ENCODE results near the gene MORN2.

Gene MORN2

DNA sequence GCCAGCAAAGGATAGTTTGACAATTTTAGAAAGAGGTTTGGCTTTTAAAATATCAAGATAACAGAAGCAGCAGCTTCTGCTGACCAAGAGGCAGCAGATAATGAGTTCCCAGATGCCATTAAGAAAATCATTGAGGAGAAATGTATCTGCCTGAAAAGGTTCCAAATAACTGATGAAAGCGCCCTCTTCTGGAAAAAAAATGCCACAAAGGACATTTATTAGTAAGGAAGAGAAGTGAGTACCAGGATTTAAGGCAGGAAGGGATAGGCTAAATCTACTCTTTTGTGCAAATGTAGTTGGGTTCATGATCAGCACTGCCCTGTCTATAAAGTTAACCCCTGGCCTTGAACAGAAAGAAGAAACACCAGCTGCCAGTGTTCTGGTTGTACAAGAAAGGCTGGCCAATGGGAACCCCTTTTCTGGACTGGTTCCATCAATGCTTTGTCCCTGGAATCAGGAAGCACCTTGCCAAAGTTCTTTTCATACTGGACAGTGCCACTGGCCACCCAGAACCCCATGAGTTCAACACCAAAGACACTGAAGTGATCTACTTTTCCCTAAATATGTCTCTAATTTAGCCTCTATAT, 40.7 kb upstream of the MORN2 start:
- no peak overlapping the region for H3K4me2 ChIP-seq (ENCODE audit: low read length)
- H3K9ac ChIP-seq (ENCODE audit: low read length) = no peak overlapping the region
- H4K5ac ChIP-seq (ENCODE audit: low read length) = no peak overlapping the region
- WGBS (ENCODE audit: extremely low coverage, insufficient coverage, low lambda C conversion rate) = no CpG with 5 or more reads among the region's 1 CpG
- no peaks in the 10 kb centered on the region for H3K4me1 ChIP-seq (ENCODE audit: control insufficient read depth, low read depth, low read length)
- H3K79me2 ChIP-seq (ENCODE audit: control insufficient read depth, insufficient read depth, low read length) = no peaks in the 10 kb centered on the region
- no peak overlapping the region for H2BK15ac ChIP-seq (replicated peaks; ENCODE audit: low read depth)
- no peak overlapping the region for H2BK120ac ChIP-seq (ENCODE audit: low read depth, low read length)
- DNase-seq = peak; percentile 48
- H3K36me3 ChIP-seq (ENCODE audit: control insufficient read depth, insufficient read depth, low read length) = peaks cover 1% of the 10 kb centered on the region
- H3K4ac ChIP-seq (ENCODE audit: low read depth, low read length) = no peak overlapping the region
- H3K27me3 ChIP-seq (ENCODE audit: insufficient read depth, low read length, poor library complexity) = no peaks in the 10 kb centered on the region
- no peak overlapping the region for H3K18ac ChIP-seq (ENCODE audit: low read length)
- no peak overlapping the region for H3K27ac ChIP-seq (ENCODE audit: low read depth, low read length)
- H4K8ac ChIP-seq (ENCODE audit: low read depth, low read length) = no peak overlapping the region
- no peak overlapping the region for H3K56ac ChIP-seq (ENCODE audit: low read length)
- H3K4me3 ChIP-seq (ENCODE audit: low read length) = no peak overlapping the region
- no peak overlapping the region for H2AK5ac ChIP-seq (ENCODE audit: low read length)
- H3K23ac ChIP-seq (ENCODE audit: low read length) = no peak overlapping the region
- no peaks in the 10 kb centered on the region for H3K79me1 ChIP-seq (ENCODE audit: low read length)
- no peak overlapping the region for H2BK5ac ChIP-seq (ENCODE audit: low read length)

DNA sequence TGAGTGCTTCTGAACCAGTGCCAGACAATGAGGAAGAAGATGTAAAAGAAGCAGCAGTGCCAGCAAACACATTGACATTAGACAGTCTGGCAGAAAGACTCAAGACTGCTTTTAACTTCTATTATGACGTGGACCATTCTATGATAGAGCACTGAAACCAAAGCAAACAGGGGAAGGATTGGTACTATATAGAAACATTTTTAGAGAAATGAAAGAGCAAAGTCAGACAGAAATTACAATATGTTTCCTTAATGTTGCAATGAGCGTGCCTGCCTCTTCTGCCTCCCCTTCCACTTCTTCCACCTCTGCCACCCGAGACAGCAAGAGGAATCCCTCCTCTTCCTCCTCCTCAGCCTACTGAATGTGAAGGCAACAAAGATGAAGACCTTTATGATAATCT, 39.8 kb upstream of the MORN2 start:
- H2BK5ac ChIP-seq (ENCODE audit: low read length) = no peak overlapping the region
- H2BK15ac ChIP-seq (replicated peaks; ENCODE audit: low read depth) = no peak overlapping the region
- H3K4me2 ChIP-seq (ENCODE audit: low read length) = no peak overlapping the region
- no peak overlapping the region for H3K23ac ChIP-seq (ENCODE audit: low read length)
- H3K18ac ChIP-seq (ENCODE audit: low read length) = no peak overlapping the region
- no peak overlapping the region for H2AK5ac ChIP-seq (ENCODE audit: low read length)
- no peaks in the 10 kb centered on the region for H3K27me3 ChIP-seq (ENCODE audit: insufficient read depth, low read length, poor library complexity)
- no CpG with 5 or more reads among the region's 3 CpGs for WGBS (ENCODE audit: extremely low coverage, insufficient coverage, low lambda C conversion rate)
- H3K4me1 ChIP-seq (ENCODE audit: control insufficient read depth, low read depth, low read length) = no peaks in the 10 kb centered on the region
- H3K36me3 ChIP-seq (ENCODE audit: control insufficient read depth, insufficient read depth, low read length) = peaks cover 1% of the 10 kb centered on the region
- no peak overlapping the region for H3K27ac ChIP-seq (ENCODE audit: low read depth, low read length)
- H3K4ac ChIP-seq (ENCODE audit: low read depth, low read length) = no peak overlapping the region
- no peak overlapping the region for H2BK120ac ChIP-seq (ENCODE audit: low read depth, low read length)
- H4K5ac ChIP-seq (ENCODE audit: low read length) = no peak overlapping the region
- no peak for DNase-seq
- no peak overlapping the region for H3K56ac ChIP-seq (ENCODE audit: low read length)
- H3K79me1 ChIP-seq (ENCODE audit: low read length) = no peaks in the 10 kb centered on the region
- H3K9ac ChIP-seq (ENCODE audit: low read length) = no peak overlapping the region
- no peak overlapping the region for H4K8ac ChIP-seq (ENCODE audit: low read depth, low read length)
- no peak overlapping the region for H3K4me3 ChIP-seq (ENCODE audit: low read length)
- H3K79me2 ChIP-seq (ENCODE audit: control insufficient read depth, insufficient read depth, low read length) = no peaks in the 10 kb centered on the region

DNA sequence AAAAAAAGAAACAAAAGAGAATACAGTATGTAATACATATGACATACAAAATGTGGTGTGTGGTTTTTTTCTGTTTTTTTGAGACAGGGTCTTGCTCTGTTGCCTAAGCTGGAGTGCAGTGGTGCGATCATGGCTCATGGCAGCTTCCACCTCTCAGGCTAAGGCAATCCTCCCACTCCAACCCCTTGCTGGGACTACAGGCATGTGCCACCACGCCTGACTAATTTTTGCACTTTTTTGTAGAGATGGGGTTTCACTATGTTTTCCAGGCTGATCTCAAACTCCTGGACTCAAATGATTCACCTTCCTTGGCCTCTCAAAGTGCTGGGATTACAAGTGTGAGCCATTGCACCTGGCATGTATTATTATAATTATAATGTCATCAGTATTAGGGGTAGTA, 39.0 kb upstream of the MORN2 start:
- Histone ChIP-seq H3K23ac (ENCODE audit: low read length) (no peak overlapping the region), H3K4ac (ENCODE audit: low read depth, low read length) (no peak overlapping the region), H2BK5ac (ENCODE audit: low read length) (no peak overlapping the region), H2BK15ac (replicated peaks; ENCODE audit: low read depth) (no peak overlapping the region), H2BK120ac (ENCODE audit: low read depth, low read length) (no peak overlapping the region), H3K27ac (ENCODE audit: low read depth, low read length) (no peak overlapping the region), H3K4me3 (ENCODE audit: low read length) (no peak overlapping the region), H3K18ac (ENCODE audit: low read length) (no peak overlapping the region), H3K36me3 (ENCODE audit: control insufficient read depth, insufficient read depth, low read length) (peaks cover 1% of the 10 kb centered on the region), H3K79me1 (ENCODE audit: low read length) (no peaks in the 10 kb centered on the region), H4K5ac (ENCODE audit: low read length) (no peak overlapping the region), H3K9ac (ENCODE audit: low read length) (no peak overlapping the region), H2AK5ac (ENCODE audit: low read length) (no peak overlapping the region), H3K79me2 (ENCODE audit: control insufficient read depth, insufficient read depth, low read length) (no peaks in the 10 kb centered on the region), H3K4me1 (ENCODE audit: control insufficient read depth, low read depth, low read length) (no peaks in the 10 kb centered on the region), H3K56ac (ENCODE audit: low read length) (no peak overlapping the region), H3K4me2 (ENCODE audit: low read length) (no peak overlapping the region), H4K8ac (ENCODE audit: low read depth, low read length) (no peak overlapping the region), H3K27me3 (ENCODE audit: insufficient read depth, low read length, poor library complexity) (no peaks in the 10 kb centered on the region)
- DNase-seq = no peak
- no CpG with 5 or more reads among the region's 2 CpGs for WGBS (ENCODE audit: extremely low coverage, insufficient coverage, low lambda C conversion rate)

DNA sequence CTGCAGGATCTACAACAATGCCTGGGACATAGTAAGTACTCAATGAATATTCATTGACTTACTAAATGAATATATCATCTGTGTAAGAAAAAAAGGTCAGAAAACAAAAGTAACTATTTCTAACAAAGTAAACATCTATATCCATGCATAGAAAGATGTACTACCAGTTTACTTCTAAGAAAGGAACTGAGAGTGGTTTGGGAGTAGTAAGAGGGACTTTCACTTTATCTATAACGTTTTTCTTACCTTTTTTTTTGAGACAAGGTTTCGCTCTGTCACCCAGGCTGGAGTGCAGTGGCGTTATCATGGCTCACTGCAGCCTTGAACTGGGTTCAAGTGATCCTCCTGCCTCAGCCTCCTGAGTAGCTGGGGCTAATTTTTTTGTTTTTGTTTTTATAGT, 25.7 kb upstream of the MORN2 start:
- H3K4me3 ChIP-seq (ENCODE audit: low read length) = no peak overlapping the region
- H4K8ac ChIP-seq (ENCODE audit: low read depth, low read length) = no peak overlapping the region
- H2BK5ac ChIP-seq (ENCODE audit: low read length) = no peak overlapping the region
- no peak overlapping the region for H3K27ac ChIP-seq (ENCODE audit: low read depth, low read length)
- no peak overlapping the region for H4K5ac ChIP-seq (ENCODE audit: low read length)
- H3K4me1 ChIP-seq (ENCODE audit: control insufficient read depth, low read depth, low read length) = no peaks in the 10 kb centered on the region
- no peak overlapping the region for H2AK5ac ChIP-seq (ENCODE audit: low read length)
- WGBS (ENCODE audit: extremely low coverage, insufficient coverage, low lambda C conversion rate) = no CpG with 5 or more reads among the region's 3 CpGs
- no peaks in the 10 kb centered on the region for H3K79me1 ChIP-seq (ENCODE audit: low read length)
- H3K9ac ChIP-seq (ENCODE audit: low read length) = no peak overlapping the region
- no peak overlapping the region for H2BK120ac ChIP-seq (ENCODE audit: low read depth, low read length)
- no peak overlapping the region for H3K4ac ChIP-seq (ENCODE audit: low read depth, low read length)
- no peak overlapping the region for H3K56ac ChIP-seq (ENCODE audit: low read length)
- H3K23ac ChIP-seq (ENCODE audit: low read length) = no peak overlapping the region
- no peak overlapping the region for H2BK15ac ChIP-seq (replicated peaks; ENCODE audit: low read depth)
- H3K4me2 ChIP-seq (ENCODE audit: low read length) = no peak overlapping the region
- H3K27me3 ChIP-seq (ENCODE audit: insufficient read depth, low read length, poor library complexity) = no peaks in the 10 kb centered on the region
- no peak overlapping the region for H3K18ac ChIP-seq (ENCODE audit: low read length)
- DNase-seq = no peak
- H3K79me2 ChIP-seq (ENCODE audit: control insufficient read depth, insufficient read depth, low read length) = no peaks in the 10 kb centered on the region
- H3K36me3 ChIP-seq (ENCODE audit: control insufficient read depth, insufficient read depth, low read length) = no peaks in the 10 kb centered on the region

DNA sequence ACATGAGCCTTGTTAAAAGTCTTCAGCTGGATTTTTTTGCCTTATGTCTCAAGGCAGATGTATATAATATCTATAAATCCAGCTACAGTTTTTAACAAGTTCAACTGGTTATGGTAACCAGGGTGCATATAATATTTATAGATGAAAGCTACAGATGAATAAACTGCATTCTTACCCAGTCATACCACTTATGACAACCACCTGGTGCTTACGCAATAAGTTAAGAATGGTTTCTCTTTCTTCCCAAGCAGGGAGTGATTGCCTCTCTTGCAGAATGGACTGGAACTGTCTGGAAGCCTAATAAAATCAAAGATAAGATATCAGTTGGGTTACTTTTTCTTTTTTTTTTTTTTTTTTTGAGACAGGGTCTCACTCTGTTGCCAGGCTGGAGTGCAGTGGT, 19.6 kb upstream of the MORN2 start:
- WGBS (ENCODE audit: extremely low coverage, insufficient coverage, low lambda C conversion rate) = no CpG with 5 or more reads among the region's 1 CpG

DNA sequence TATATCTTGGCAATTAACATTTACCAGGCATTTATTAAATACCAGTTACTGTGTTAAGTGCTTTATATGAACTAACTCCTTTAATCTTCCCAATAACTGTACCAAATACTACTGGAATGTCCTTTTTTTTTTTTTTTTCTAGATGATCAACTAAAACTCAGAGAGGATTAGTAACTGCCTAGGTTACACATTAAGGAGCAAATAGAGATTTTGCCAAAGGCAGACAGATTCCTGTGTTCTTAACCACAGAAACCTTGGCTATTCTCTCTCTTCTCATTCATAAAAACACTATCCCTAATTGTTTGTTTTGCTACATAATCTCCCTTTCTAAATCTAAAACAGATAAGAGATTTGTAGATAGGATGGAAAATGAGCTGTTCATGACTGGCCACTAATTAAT, 13.3 kb upstream of the MORN2 start:
- H4K5ac ChIP-seq (ENCODE audit: low read length) = no peak overlapping the region
- H3K27me3 ChIP-seq (ENCODE audit: insufficient read depth, low read length, poor library complexity) = no peaks in the 10 kb centered on the region
- no peak for DNase-seq
- H2BK15ac ChIP-seq (replicated peaks; ENCODE audit: low read depth) = no peak overlapping the region
- H3K56ac ChIP-seq (ENCODE audit: low read length) = no peak overlapping the region
- no peak overlapping the region for H3K18ac ChIP-seq (ENCODE audit: low read length)
- no peaks in the 10 kb centered on the region for H3K4me1 ChIP-seq (ENCODE audit: control insufficient read depth, low read depth, low read length)
- no peak overlapping the region for H3K9ac ChIP-seq (ENCODE audit: low read length)
- H2BK120ac ChIP-seq (ENCODE audit: low read depth, low read length) = no peak overlapping the region
- H2AK5ac ChIP-seq (ENCODE audit: low read length) = no peak overlapping the region
- no peaks in the 10 kb centered on the region for H3K36me3 ChIP-seq (ENCODE audit: control insufficient read depth, insufficient read depth, low read length)
- no peak overlapping the region for H3K27ac ChIP-seq (ENCODE audit: low read depth, low read length)
- H3K4me3 ChIP-seq (ENCODE audit: low read length) = no peak overlapping the region
- no peak overlapping the region for H2BK5ac ChIP-seq (ENCODE audit: low read length)
- no peaks in the 10 kb centered on the region for H3K79me1 ChIP-seq (ENCODE audit: low read length)
- no peak overlapping the region for H3K4me2 ChIP-seq (ENCODE audit: low read length)
- no peak overlapping the region for H4K8ac ChIP-seq (ENCODE audit: low read depth, low read length)
- no peak overlapping the region for H3K23ac ChIP-seq (ENCODE audit: low read length)
- no peak overlapping the region for H3K4ac ChIP-seq (ENCODE audit: low read depth, low read length)
- H3K79me2 ChIP-seq (ENCODE audit: control insufficient read depth, insufficient read depth, low read length) = no peaks in the 10 kb centered on the region

More for the DNA sequence above, 19.6 kb upstream of the MORN2 start:
- no peak overlapping the region for H2BK5ac ChIP-seq (ENCODE audit: low read length)
- H3K27me3 ChIP-seq (ENCODE audit: insufficient read depth, low read length, poor library complexity) = no peaks in the 10 kb centered on the region
- no peak overlapping the region for H3K56ac ChIP-seq (ENCODE audit: low read length)
- H3K4ac ChIP-seq (ENCODE audit: low read depth, low read length) = no peak overlapping the region
- H3K18ac ChIP-seq (ENCODE audit: low read length) = no peak overlapping the region
- H3K4me3 ChIP-seq (ENCODE audit: low read length) = no peak overlapping the region
- no peak overlapping the region for H3K4me2 ChIP-seq (ENCODE audit: low read length)
- no peak overlapping the region for H2BK15ac ChIP-seq (replicated peaks; ENCODE audit: low read depth)
- no peaks in the 10 kb centered on the region for H3K79me2 ChIP-seq (ENCODE audit: control insufficient read depth, insufficient read depth, low read length)
- no peak for DNase-seq
- no peak overlapping the region for H2BK120ac ChIP-seq (ENCODE audit: low read depth, low read length)
- H3K36me3 ChIP-seq (ENCODE audit: control insufficient read depth, insufficient read depth, low read length) = no peaks in the 10 kb centered on the region
- no peak overlapping the region for H3K27ac ChIP-seq (ENCODE audit: low read depth, low read length)
- no peaks in the 10 kb centered on the region for H3K4me1 ChIP-seq (ENCODE audit: control insufficient read depth, low read depth, low read length)
- no peak overlapping the region for H3K9ac ChIP-seq (ENCODE audit: low read length)
- H4K5ac ChIP-seq (ENCODE audit: low read length) = no peak overlapping the region
- H4K8ac ChIP-seq (ENCODE audit: low read depth, low read length) = no peak overlapping the region
- H3K79me1 ChIP-seq (ENCODE audit: low read length) = no peaks in the 10 kb centered on the region
- H3K23ac ChIP-seq (ENCODE audit: low read length) = no peak overlapping the region
- no peak overlapping the region for H2AK5ac ChIP-seq (ENCODE audit: low read length)
